IgD-negative memory B cell (primary cell): ENCODE data around the gene PGS1. TPM values are rescaled to one million over a fixed set of nuclear protein-coding genes. Genes with fewer than 3 reads are reported as not detected.

Experiments
- H3K27ac Mint-ChIP-seq, 3 donors: one replicate each; pipeline ENCODE4 v1.8.0; 2020 to 2022; ENCODE audit warnings: mild to moderate bottlenecking in 3 of 3, mixed read lengths in 3 of 3, moderate library complexity in 1 of 3
- H3K27me3 Mint-ChIP-seq: one replicate; pipeline ENCODE4 v1.8.0; 2021; ENCODE audit warnings: mixed read lengths
- H3K36me3 Mint-ChIP-seq: one replicate; pipeline ENCODE4 v1.8.0; 2020; ENCODE audit warnings: mild to moderate bottlenecking, mixed read lengths
- H3K4me1 Mint-ChIP-seq, 3 donors: one replicate each; pipeline ENCODE4 v1.8.0; 2020 to 2022; ENCODE audit warnings: mixed read lengths in 3 of 3, mild to moderate bottlenecking in 1 of 3
- H3K4me3 Mint-ChIP-seq, 4 donors: one replicate each; pipeline ENCODE4 v1.8.0; 2020 to 2022; ENCODE audit warnings: mild to moderate bottlenecking in 4 of 4, mixed read lengths in 4 of 4, moderate library complexity in 3 of 4
- H3K9me3 Mint-ChIP-seq, 3 donors: one replicate each; pipeline ENCODE4 v1.8.0; 2020 to 2021; ENCODE audit warnings: mixed read lengths in 3 of 3, mild to moderate bottlenecking in 1 of 3
- polyA plus RNA-seq: library from polyadenylated mRNA; unstranded; fragments of 300-500 nt; fragmentation: Illumina TruSeq; gene quantifications from one replicate; pipeline ENCODE4 v1.2.3, GENCODE V29; 2021

The PGS1 gene
- polyA plus RNA-seq, 1 donor from 2014 or later = 49.7 TPM

DNA sequence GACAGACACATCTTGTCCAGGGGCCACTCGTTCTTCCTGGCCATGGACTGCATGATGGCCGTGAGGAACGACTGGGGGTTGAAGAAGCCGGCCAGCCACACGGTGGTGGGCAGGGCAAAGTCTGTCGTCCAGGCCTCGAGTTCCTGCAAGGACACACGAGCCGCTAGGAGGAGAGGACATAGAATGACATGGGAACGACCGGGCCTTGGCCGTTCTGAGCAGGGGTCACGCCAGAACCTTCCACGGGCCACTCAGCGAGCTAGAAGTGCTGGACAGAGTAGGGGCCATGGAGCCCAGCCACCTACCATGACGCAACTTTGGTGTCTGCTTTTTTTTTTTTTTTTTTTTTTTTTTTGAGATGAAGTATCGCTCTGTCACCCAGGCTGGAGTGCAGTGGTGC lies 47.0 kb downstream of the PGS1 start:
- H3K9me3 Mint-ChIP-seq = no peaks in the 10 kb centered on the region
- no peak overlapping the region for H3K27ac Mint-ChIP-seq
- peaks cover 0 to 3% (median 0%) of the 10 kb centered on the region in 3 donors for H3K4me1 Mint-ChIP-seq
- peaks cover 9% of the 10 kb centered on the region for H3K36me3 Mint-ChIP-seq
- no peaks in the 10 kb centered on the region for H3K27me3 Mint-ChIP-seq
- peak overlapping the region in 1 of 4 donors; percentile 12 for H3K4me3 Mint-ChIP-seq

DNA sequence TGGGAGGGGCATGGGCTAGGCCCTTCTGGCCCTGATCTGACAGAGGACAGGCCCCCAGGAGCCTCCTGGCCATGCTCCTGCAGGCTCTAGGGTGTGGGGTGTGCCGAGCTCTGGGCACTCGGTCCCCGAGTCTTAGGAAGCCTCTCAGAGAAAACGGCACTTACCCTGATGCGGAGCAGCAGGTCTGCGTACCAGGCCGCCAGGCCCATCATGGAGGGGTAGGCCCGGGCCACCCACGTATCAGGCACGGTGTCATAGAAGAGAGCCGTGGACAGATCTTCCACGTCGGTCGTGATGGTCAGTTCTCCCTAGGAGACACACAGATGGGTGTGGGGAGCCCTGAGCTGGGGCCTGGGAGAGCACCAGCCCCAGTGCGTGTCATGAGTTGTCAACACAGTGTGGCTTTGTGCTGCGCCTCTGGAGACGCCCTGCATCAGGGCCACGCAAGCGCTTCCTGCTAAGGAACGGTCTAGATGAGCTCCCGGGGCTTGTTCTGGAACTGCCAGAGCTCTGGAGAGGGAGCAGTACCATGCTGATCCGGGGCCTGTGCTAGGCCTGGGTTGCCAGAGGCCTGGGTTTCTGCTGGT lies 47.9 kb downstream of the PGS1 start:
- Mint-ChIP-seq H3K27me3 (no peaks in the 10 kb centered on the region), H3K4me1 (peaks cover 0 to 3% (median 0%) of the 10 kb centered on the region in 3 donors), H3K36me3 (peaks cover 9% of the 10 kb centered on the region), H3K4me3 (no peak overlapping the region), H3K9me3 (no peaks in the 10 kb centered on the region), H3K27ac (no peak overlapping the region)

DNA sequence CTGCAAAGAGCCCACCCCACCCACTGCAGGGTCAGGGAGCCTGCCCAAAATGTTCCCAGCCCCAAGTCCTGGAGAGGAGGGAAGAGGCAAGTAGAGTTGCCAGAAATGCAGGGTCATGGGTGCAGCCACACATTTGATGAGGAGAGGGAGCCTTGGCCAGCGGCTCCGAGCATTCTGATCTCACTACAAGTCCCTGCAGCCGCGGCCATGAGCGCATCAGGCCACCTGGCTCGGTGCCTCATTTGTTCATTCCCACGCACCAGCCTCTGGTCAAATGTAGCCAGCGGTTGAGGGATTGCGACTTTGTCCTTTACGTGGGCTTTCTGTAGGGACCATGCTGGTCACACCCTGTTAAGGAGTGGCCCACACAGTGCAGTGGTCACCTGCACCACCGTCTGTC lies 48.7 kb downstream of the PGS1 start:
- Mint-ChIP-seq H3K27me3 (no peaks in the 10 kb centered on the region), H3K9me3 (no peaks in the 10 kb centered on the region), H3K36me3 (peaks cover 9% of the 10 kb centered on the region), H3K27ac (no peak overlapping the region), H3K4me1 (peaks cover 0 to under 1% (median 0%) of the 10 kb centered on the region in 3 donors), H3K4me3 (no peak overlapping the region)

DNA sequence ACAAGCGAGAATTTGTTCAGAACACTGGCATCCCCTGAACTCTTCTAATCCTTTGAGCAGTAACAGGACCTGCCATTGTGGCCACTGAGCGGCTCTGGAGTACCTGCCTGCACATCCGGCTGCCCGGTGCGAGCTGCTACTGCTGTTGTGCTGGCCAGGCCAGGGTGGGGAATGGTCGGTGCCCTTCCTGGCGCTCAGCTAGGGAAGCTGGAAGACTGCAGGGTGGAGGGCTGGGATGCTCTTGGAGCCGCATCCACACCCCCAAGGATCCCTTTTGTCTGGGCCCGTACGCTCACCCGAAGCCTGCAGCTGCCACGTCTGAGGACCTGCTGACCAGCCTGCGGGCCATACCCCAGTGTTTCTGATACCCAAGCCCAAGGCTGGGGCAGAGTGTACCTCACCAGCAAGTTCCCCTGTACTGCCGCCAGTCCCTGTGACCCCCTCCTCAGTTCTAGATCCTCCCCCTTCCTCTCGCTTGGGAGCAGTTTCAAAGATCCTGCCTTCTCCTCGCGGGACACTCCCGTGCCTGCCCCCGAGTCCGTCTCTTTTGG lies 49.7 kb downstream of the PGS1 start:
- H3K4me1 Mint-ChIP-seq = no peaks in the 10 kb centered on the region
- H3K27me3 Mint-ChIP-seq = no peaks in the 10 kb centered on the region
- no peak overlapping the region for H3K27ac Mint-ChIP-seq
- no peak overlapping the region for H3K4me3 Mint-ChIP-seq
- peaks cover 9% of the 10 kb centered on the region for H3K36me3 Mint-ChIP-seq
- no peaks in the 10 kb centered on the region for H3K9me3 Mint-ChIP-seq

DNA sequence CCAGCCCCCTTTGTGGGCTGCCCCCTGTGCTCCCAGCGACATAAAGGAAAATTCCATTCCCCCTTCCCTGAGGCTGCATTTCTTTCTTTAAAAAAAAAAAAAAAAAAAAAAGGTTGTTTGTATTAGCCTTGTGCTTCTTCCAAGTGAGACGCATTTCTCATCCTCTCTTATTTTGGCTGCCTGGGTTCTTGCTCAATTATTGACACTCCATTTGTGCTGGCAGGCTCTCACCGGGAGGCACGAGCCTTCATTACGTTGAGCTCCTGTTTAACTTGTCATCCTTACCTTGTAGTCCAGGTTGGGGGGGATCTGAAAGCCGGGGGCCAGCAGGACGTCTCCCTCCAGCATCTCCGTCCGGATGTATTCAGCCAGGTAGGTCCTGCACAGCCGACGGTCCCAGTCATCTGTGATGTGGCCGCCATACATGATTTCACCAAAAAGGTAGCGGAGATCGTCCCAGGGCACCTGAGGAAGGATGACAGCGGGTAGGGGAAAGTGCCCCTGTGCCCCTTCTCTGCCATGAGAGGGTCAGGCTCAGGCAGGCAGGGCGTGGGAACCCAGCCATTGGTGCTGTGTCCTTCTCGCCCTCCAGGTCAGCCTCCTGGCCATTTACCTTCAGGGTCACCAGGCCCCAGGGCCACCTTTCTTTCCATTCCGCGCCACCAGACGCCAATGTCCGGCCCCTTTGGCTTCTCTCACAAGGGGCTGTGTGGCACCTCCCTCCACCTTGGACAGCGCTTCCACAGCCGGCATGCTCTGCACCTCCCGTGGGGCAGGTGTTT lies 50.6 kb downstream of the PGS1 start:
- no peak overlapping the region for H3K4me3 Mint-ChIP-seq

DNA sequence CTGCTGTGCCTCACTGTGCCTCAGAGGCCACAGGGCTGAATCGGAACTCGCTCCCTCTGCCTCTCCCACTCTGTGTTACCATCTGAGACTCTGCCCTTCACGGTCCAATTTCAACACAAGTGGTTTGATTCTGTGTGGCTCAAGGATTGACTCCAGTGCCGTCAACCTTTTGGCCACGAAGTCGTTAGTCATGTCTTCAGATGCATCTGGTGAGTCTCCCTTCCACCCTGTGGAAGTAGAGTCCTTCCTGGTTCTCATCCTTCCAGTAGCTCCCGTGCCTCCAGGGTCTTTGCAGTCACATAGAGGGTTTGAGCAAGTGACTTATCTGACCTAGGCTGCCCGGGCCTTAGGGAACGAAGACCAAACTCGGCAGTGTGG lies 51.2 kb downstream of the PGS1 start:
- Mint-ChIP-seq H3K4me3 (peak overlapping the region in 1 of 4 donors; percentile 30), H3K27ac (no peak overlapping the region), H3K36me3 (peaks cover 9% of the 10 kb centered on the region), H3K27me3 (no peaks in the 10 kb centered on the region), H3K9me3 (no peaks in the 10 kb centered on the region), H3K4me1 (no peaks in the 10 kb centered on the region)

More for the DNA sequence above, 50.6 kb downstream of the PGS1 start:
- Mint-ChIP-seq H3K27me3 (no peaks in the 10 kb centered on the region), H3K4me1 (no peaks in the 10 kb centered on the region), H3K36me3 (peaks cover 9% of the 10 kb centered on the region), H3K27ac (no peak overlapping the region), H3K9me3 (no peaks in the 10 kb centered on the region)

DNA sequence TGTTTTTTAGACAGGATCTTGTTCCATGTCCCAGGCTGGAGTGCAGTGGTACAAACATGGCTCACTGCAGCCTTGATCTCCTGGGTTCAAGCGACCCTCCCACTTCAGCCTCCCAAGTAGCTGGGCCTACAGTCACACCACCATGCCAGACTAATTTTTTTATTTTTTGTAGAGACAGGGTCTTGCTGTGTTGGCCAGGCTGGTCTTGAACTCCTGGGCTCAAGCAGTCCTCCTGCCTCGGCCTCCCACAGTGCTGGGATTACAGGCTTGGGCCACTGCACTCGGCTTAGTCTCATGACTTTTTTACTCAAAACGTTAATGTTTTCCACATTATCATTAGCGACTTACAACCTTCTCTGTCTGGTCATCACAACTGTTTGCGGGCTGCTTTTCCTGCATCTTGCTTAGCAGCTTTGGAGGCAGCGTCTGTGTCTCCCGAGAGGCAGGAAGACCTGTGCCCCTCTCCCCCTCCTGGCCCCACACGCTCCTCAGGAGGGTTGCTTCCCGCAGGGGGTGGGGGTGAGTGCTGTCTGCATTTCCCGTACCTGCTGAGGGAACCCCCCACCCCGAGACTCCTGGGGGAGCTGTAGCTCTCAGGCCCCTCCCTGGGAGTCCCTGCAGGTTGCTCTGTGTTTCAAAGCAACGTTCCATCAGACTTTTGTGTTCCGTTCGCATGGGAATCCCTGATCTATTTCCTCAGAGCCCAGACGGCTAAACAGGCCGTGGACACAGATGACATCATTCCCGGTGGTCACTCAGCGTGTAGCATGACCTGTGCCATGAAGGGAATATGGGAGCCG lies 52.6 kb downstream of the PGS1 start:
- peaks cover 9% of the 10 kb centered on the region for H3K36me3 Mint-ChIP-seq
- peaks cover 2% of the 10 kb centered on the region for H3K27me3 Mint-ChIP-seq
- H3K4me3 Mint-ChIP-seq = peak overlapping the region in 1 of 4 donors; percentile 52
- no peak overlapping the region for H3K27ac Mint-ChIP-seq
- H3K9me3 Mint-ChIP-seq = no peaks in the 10 kb centered on the region
- H3K4me1 Mint-ChIP-seq = no peaks in the 10 kb centered on the region

DNA sequence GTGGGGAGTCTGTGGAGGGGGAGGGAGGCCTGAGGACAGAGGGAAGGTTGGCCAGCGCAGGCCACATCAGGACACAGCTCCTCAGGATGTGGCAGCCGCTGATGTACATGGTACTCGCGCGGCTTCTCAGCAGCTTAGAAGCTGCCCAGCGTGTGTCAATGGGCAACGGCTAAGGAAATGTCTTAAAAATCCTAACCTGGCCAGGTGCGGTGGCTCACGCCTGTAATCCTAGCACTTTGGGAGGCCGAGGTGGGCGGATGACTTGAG lies 53.2 kb downstream of the PGS1 start:
- Mint-ChIP-seq H3K36me3 (peaks cover 9% of the 10 kb centered on the region), H3K9me3 (no peaks in the 10 kb centered on the region), H3K27me3 (peaks cover 2% of the 10 kb centered on the region), H3K4me1 (no peaks in the 10 kb centered on the region), H3K27ac (no peak overlapping the region), H3K4me3 (peak overlapping the region in 1 of 4 donors; percentile 52)

DNA sequence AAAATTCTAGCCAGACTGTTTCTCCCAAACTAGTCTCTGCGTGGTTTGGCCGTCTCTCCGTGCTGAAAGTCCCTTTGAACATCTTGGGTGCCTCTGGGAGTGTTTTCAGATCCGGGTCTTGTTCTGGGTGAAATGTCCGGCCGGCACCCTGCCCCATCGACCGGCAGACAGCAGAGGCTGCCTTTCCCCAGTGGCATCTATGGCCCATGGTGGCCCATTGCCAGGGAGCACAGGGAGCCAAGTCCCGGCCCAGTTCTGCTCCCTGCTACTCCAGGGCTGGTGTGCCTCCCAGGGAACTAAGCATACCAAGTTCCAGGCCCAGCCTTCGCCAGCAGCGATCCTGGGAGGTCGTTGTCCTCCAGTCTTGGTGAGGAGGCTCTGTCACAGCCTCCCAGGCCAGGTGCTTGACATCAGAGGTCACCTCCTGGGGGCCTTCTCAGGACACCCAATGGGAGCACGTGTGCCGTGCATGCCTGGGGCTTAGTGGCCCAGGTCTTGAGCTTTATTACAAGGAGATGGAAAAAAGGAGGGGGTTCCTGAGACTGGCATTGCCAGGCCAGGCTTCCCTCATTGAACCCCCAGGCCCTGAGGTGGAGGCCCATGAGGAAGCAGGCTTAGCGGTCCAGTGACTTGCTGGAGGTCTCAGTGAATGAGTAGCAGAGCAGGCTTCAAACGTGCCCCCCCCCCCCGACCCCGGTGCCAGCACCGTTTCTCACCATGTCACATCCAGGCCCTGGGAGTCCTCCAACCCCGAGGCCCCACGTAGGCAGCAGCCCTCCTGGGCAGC lies 54.0 kb downstream of the PGS1 start:
- Mint-ChIP-seq H3K27ac (no peak overlapping the region), H3K9me3 (no peaks in the 10 kb centered on the region), H3K4me1 (peaks cover 0 to 3% (median 2%) of the 10 kb centered on the region in 3 donors), H3K4me3 (no peak overlapping the region), H3K36me3 (peaks cover 7% of the 10 kb centered on the region), H3K27me3 (peaks cover 2% of the 10 kb centered on the region)

DNA sequence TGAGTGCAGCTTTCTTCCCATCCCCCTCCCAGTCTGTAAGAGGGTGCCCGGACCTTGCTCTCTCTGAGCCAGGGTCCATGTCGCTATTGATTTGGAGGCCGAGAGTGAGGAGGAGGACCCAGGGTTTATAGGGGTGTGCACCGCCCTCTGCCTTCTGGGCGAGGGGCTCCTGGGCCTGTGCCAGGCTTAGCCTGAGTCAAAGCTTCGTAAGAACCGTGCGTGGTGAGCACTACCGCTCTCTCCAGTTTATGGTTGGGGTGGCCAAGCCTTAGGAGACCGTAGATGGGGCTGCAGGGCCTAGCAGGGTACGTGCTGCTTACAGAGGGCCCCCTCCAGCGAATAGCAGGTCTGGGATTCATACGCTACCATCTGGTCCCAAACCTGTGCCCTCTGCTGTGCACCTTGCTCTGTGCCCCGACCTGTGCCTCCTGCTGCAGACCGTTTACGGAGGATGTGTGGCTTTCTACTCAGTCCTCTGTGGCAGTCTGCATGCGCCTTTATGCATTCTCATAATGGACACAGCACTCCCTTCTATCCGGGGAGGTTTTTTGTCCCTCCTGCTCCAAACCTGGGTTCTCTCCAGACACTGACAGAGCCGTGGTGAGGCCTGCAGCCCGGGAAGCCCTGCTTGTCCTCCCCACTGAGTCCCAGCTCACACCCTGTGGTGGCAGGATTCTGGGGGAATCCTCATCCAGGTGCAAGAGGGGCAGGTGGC lies 54.7 kb downstream of the PGS1 start:
- H3K36me3 Mint-ChIP-seq = peaks cover 7% of the 10 kb centered on the region
- H3K4me1 Mint-ChIP-seq = peaks cover 0 to 3% (median 3%) of the 10 kb centered on the region in 3 donors
- peak overlapping the region in 1 of 3 donors; percentile 35 for H3K27ac Mint-ChIP-seq

DNA sequence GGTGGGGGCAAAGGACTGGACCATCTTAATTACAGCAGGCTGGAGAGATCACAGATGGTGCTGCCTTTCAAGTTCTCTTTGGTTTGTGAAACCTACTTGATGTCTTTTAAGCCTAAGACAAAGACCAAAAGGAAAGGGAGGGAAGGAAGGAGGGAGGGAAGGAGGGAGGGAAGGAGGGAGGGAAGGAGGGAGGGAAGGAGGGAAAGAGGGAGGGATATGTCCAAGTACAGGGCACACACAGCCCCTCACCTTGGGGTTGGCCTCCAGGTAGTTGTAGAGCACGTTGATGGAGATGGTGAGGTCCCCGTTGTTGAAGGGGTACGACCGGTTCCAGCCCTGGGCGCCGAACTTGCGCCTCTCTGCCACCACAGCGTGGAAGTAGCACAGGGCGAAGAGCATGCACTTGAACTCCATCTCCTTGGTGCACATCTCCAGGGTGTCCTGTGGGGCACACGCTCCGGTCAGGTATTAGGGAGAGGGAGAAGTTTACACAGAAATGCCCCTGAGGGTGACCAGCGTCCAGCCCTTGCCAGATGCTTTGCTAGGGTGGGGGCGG lies 55.4 kb downstream of the PGS1 start:
- Mint-ChIP-seq H3K4me1 (peaks cover 0 to 5% (median 3%) of the 10 kb centered on the region in 3 donors), H3K36me3 (peaks cover 7% of the 10 kb centered on the region), H3K4me3 (no peak overlapping the region), H3K27ac (peak overlapping the region in 1 of 3 donors; percentile 35), H3K9me3 (no peaks in the 10 kb centered on the region), H3K27me3 (peaks cover 8% of the 10 kb centered on the region)

More for the DNA sequence above, 54.7 kb downstream of the PGS1 start:
- H3K9me3 Mint-ChIP-seq = no peaks in the 10 kb centered on the region
- H3K4me3 Mint-ChIP-seq = peak overlapping the region in 1 of 4 donors; percentile 43
- H3K27me3 Mint-ChIP-seq = peaks cover 8% of the 10 kb centered on the region

DNA sequence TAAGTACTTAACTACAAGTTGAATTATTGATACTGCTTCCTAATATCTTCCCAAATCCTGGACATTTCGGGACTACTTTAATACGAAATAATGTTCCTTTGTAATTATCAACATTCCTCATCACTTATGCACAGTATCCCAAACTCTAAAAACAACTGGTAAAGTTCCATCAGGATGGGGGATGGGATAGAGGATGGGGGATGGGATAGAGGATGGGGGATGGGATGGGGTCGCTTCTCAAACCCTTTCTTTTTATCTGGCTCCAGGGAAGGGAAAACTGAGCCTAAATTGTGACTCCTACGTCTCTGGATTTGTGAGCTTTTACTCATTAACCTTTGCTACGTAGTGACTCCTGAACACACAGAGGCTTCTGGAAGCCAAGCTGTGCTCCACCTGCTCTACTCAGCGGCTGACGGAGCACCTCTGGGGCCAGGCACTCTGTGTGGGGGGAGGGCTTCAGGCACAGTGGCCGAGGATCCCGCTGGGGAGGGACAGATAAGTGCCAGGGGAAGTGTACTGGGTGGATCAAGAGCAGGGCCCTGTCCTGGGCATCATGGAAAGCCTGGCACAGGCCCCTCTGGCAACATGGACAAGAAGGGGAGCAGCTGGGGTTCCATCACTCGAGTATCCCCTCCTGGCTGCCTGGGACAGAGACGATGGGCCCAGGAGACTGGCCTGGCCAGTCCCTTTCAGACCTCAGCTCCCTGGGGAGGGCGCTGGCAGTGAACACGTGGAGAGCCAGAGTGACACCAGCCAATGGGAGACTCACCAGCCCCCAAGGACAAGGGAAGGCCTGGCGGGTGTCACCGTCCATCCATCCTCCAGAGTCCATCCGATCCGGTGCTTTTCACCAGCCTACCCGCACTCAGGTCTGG lies 56.2 kb downstream of the PGS1 start:
- H3K9me3 Mint-ChIP-seq = no peaks in the 10 kb centered on the region
- H3K27me3 Mint-ChIP-seq = peaks cover 8% of the 10 kb centered on the region
- H3K4me3 Mint-ChIP-seq = no peak overlapping the region
- H3K36me3 Mint-ChIP-seq = peaks cover 7% of the 10 kb centered on the region
- peak overlapping the region in 2 of 3 donors; percentile 42 to 53 for H3K27ac Mint-ChIP-seq
- peaks cover 0 to 5% (median 3%) of the 10 kb centered on the region in 3 donors for H3K4me1 Mint-ChIP-seq

DNA sequence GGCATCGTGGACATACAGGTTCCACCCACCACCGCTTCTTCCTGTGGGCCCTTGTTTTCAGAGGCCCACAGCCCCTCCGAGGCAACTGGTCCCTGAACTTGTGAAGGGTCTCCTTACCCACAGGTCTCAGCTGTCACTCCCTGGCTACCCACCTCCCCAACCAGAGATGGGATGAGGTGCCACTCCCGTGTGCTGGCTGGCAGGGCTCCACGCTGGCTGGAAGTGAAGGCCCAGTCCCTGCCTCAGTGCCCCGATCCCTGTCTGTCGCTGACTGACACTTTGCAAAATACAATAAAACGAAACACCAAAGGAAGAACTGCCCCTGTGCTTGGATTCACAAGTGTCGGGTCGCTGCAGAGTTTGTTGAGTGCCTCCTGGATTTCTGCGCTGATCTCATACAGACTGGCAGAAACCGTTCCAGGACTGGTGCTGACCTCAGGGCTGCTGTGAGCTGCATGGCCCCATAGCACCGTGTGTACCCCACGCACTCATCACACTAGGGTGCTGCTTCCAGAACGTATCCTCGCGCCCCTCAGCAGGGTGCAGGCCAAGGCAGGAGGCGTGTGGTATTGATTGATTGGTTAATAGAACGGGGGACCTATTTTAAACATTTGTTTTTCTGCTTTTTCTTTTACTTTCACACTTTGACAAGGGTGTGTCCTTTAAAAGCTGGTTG lies 57.0 kb downstream of the PGS1 start:
- peak overlapping the region in 1 of 3 donors; percentile 78 for H3K27ac Mint-ChIP-seq
- H3K36me3 Mint-ChIP-seq = no peaks in the 10 kb centered on the region
- H3K4me3 Mint-ChIP-seq = no peak overlapping the region
- H3K9me3 Mint-ChIP-seq = no peaks in the 10 kb centered on the region
- H3K27me3 Mint-ChIP-seq = peaks cover 8% of the 10 kb centered on the region
- H3K4me1 Mint-ChIP-seq = peaks cover 0 to 5% (median 3%) of the 10 kb centered on the region in 3 donors
